ENCODE measurements around the gene CDK5RAP2. TPM values are rescaled to one million over a fixed set of nuclear protein-coding genes. Genes with fewer than 3 reads are reported as not detected.
"Not testable (repeated sequence)": the region's sequence is repeated elsewhere in the genome, so short reads cannot be mapped to it uniquely, and the experiment has no call there.

The CDK5RAP2 gene
- 10 to 100 TPM; 51.8 to 57.9 TPM for total RNA-seq

DNA sequence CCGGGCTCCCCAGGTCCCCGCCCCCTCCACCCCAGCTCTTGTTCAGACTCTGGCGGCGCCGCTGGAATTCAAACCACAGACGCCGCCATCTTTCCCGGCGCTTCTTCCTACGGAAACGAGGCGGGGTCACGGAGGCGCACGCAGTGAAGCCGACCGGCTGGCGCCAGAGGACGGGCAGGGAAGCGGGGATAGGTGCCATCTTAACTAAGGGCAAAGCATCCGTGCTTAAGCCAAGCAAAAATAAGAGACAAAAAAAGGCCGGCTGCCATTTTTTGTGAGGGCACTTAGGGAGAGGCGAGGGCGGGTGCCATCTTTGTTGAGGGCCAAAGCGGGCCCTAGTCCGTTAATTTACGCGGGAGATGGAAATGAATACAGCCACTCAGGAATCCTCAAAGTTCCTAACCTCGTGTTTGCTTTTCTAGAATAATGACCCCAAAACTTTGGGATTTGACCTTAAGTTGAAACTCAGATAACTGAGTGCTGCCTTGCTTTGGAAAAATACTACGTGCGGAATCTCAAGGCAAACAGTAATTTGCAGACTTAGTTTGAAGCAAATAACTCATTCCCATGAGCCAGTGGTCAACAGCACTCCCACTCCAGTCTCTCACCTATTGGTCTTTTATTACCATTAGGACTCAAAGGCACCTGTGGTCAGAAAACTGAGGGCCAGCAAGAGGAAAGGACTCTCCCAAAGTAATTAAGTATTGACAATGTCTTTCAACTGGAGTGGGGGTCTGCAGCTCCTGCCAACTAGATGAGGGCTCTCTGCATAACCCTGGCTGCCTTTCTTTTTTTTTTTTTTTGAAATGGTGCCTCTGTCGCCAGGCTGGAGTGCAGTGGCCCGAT lies at the start of gene CDK5RAP2:
CDK5RAP2 (minus strand) TSS at position 117 of the 846 bp plus-strand sequence. CDS start 189 bp downstream, outside the sequence.
- ChIA-PET POLR2A (no interaction called here), CTCF (no interaction called here)

DNA sequence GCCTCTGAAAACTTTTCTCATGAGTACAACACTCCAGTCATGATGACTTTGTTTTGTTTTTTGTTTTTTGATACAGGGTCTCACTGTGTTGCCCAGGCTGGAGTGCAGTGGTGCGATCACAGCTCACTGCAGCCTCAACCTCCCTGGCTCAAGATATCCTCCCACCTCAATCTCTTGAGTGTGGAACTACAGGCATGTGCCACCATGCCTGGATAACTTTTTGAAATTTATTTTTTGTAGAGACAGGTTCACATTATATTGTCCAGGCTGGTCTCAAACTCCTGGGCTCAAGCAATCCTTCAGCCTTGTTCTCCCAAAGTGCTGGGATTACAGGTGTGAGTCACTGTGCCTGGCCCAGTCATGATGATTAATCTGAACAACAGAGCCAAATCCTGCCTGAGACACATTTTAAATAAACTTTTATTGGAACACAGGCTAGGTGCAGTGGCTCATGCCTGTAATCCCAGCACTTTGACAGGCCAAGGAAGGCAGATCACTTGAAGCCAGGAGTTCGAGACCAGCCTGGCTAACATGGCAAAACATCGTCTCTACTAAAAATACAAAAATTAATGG lies 49.0 kb upstream of the CDK5RAP2 start:
- CTCF ChIA-PET, POLR2A ChIA-PET: not testable (repeated sequence)

DNA sequence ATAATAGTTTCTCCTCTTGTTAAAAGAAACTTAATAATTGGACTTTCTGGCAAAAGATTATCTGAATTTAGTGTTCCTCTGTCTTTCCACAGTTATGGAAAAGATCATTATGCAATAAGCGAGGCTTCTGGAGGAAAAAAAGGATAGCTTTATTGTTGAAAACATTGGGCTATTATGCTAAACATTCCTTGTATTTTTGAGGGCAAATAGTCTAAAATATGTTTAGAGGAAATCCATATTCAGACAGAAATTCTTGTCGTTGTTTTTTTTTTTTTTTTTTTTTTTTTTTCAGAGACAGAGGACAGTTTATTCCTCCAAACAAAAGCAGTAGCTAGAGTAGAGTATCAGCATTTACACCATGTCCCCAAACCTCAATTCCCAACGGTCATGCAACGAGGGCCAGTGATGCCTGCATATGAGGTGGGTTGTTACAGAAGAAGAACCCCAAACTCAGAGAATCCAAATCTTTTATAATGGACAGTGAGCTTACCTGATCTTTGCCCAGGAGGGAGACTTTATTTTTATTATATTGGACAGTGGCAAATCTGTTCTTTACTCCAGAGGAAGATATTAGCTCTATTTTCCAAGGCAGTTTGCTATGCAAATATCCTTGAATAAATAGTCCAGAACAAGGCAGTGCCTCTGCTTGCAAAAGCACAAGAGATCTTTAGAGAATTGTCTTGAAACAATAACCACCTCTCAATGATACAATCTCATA lies 48.4 kb upstream of the CDK5RAP2 start:
- ChIA-PET CTCF (no interaction called here), POLR2A (no interaction called here)

DNA sequence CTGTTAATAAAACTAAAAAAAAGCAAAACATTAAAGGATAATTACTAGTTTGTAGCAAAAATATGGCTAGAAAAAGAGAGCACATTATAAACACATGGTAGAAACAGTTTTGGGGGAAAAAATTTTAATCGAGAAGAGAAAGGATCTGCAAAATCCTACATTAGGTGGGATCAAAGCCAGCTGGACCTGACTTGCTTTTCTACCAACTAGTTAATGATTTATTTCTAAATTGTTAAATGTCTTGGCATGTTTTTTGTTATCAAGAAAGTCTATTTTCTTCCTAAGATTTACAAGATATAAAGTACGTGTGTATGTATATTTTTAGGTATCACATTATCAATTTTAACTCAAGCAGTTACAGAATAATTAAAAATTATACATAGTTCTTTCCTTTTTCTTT lies 47.1 kb upstream of the CDK5RAP2 start:
- CTCF ChIA-PET: no interaction called here
- POLR2A ChIA-PET: no interaction called here

DNA sequence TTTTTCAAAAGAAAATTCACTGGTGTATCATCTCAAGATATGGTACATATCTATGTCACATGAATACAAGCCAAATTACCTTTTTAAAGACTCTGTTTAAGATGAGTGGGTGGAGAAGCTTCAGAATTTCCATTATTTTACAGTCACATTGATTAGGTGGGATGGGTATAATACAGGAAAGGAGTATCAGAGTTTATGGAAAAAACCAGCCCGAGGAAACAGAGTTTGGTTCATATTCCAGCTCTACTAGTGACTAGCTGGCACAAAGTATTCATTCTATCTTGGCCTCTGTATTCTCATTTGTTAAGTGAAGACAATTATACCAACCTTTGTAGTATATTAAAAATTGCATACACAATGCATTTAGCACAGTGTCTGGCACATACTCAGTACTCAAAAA lies 46.5 kb upstream of the CDK5RAP2 start:
- ChIA-PET CTCF (no interaction called here), POLR2A (no interaction called here)

DNA sequence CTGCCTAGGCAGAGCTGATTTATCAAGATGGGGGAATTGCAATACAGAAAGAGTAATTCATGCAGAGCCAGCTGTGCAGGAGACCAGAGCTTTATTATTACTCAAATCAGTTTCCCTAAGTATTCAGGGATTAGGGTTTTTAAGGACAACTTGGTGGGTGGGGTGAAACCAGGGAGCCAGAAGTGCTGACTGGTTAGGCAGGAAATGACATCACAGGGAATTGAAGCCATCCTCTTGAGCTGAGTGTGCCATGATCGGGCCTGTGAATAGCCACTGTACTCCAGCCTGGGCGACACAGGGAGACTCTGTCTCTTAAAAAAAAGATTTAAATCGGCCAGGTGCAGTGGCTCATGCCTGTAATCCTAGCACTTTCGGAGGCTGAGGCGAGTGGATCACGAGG lies 45.3 kb upstream of the CDK5RAP2 start:
- ChIA-PET CTCF (no interaction called here), POLR2A (no interaction called here)

DNA sequence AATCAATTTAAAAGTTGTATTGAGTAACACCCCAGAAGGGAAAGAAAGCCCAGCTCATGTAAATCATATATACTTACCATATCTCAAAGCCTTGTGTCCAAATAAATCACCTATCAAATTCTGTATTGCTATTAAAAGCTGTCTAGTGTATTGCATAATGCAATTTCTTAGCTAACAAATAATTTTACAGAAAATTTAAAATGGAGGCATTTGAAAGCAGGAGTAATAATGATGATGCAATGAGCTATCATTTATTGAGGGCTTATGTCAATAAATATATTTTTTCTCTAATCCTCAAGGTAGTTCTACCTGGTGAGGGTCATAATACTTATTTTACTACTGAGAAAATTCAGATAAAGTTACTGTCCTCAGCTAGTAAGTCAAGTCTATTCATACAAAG lies 42.8 kb upstream of the CDK5RAP2 start:
- ChIA-PET POLR2A (no interaction called here), CTCF (no interaction called here)

DNA sequence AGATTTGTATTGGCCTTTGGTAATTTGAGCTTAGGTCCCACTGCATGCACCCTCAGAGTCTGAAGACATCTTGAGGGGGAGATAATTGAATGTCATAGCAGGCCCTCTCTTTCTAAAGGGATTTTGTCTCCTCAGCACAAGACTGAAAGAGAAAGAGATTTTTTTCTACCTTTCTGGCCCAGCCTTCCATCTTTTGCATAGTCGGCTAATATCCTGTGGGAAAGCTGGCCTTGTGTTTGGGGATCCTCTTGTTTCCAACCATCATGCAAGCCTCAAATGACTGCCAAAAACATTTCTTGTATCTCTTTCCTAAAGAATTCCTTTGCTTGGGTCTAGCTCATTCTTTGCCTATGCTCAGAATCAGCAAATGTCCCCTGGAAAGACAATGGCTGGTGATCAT lies 42.0 kb upstream of the CDK5RAP2 start:
- CTCF ChIA-PET: interaction anchor here (0.6 kb wide), 1 partner anchor 1019 kb away, joined by 3 read pairs; no protein-coding TSS in a partner anchor
- POLR2A ChIA-PET: no interaction called here

DNA sequence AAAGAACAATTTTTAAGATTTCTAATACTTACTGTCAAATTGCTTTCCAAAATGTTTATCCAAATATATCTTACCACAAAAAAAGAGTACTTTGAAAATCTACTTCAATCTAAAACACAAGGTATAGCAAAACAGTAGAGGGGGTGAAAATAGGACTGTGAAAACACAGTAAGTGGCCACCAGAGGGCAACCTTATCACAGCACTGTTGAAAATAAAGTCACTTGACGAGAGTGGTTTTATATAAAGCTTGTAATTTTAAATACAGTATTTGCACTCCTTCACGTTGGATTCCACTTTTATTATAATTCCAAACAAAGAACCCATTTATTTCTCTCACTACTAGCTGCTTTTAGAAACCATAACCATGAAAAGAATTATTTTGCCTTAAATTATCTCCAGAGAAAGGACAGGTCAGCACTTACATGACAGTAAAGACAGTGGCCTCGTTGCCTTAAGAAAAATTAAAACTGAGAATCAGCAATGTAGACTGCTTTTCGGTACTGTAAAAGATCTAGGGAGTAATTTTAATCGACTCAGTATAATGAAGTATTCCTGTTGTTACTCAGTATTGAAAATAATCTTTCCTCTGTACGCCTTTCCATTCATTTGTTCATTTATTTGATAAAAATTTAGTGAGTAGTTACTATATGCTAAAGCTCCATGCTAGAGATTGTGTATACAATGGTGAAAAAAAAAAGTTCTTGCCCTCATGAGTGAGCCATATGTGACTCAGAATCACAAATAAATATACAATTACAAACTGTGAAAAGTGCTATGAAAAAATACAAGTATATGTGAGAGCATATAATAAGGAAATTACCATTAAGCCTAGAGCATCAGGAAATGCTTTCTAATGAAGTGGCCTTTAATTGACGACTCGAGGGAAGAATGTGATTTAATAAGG lies 40.0 kb upstream of the CDK5RAP2 start:
- ChIA-PET POLR2A (interaction anchor here (0.7 kb wide), 1 partner anchor 19 kb away, joined by 3 read pairs; no protein-coding TSS in a partner anchor), CTCF (interaction anchor here (0.9 to 1.0 kb wide), 2 partner anchors 56 to 89 kb away, joined by 4 to 5 read pairs; no protein-coding TSS in a partner anchor)

DNA sequence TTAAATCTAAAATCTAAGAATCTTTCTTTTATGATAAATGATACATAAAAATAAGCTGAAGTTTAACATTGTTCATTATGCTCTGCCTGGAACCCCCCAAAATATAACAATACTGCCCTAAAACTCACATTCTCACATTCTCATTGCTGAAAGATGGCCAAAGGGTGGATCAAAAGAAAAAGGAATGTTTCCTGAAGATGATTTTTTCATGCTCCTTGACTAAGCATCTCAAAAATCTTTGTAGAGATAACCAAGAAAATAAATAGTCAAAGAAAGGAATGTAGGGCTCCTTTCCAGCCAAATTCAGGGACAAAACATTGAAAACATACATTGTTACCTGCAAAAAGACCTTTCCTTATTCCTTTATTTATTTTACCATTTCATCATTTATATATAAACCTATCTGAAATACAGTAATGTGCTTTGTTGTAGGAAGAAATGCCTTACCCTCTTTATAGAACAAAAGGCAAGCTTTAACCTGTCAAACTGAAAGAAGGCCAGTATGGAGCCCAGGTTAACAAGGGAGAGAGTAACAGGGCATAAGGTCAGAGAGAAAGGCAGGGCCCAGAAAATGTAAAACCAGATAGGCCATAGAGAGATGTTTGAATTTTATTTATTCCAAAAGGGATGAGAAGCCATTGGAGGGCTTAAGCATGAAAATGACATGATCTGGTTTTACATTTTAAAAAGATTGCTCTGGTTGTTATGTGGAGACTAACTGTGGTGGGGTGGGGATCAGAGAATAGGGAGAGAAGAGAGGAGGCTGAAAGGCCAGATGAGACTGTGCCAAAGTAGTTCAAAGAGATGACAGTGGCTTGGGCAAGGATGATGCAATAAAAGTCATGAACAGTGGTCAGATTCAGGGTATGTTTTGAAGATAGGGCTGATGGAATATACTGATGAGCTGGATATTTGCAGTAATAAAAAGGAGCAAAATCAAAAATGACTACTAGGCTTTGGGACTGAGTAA lies 37.3 kb upstream of the CDK5RAP2 start:
- POLR2A ChIA-PET: no interaction called here
- CTCF ChIA-PET: interaction anchor here (0.7 kb wide), 1 partner anchor 26 kb away, joined by 3 read pairs; no protein-coding TSS in a partner anchor

DNA sequence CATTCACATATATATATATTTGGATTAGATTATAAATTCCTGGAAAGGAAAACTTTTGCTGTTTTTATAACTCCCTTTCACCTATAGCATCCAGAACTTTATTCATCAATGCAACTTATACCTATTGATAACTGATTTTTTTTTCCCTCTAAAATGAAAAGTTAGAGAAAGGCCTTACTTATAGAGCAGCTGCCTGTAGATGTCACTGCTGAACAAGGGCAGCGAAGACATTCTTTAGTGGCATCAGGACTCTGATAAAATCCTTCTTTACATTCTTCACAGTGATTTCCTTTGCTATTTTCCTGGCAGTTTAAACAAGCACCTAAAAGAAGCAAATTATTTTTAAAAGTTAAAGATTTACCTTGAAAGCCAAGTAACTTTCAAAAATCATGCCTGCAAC lies 32.3 kb upstream of the CDK5RAP2 start:
- ChIA-PET POLR2A (no interaction called here), CTCF (interaction anchor here (0.6 to 0.7 kb wide), 3 partner anchors 90 to 665 kb away, joined by 3 to 4 read pairs (median 4); no protein-coding TSS in a partner anchor)

DNA sequence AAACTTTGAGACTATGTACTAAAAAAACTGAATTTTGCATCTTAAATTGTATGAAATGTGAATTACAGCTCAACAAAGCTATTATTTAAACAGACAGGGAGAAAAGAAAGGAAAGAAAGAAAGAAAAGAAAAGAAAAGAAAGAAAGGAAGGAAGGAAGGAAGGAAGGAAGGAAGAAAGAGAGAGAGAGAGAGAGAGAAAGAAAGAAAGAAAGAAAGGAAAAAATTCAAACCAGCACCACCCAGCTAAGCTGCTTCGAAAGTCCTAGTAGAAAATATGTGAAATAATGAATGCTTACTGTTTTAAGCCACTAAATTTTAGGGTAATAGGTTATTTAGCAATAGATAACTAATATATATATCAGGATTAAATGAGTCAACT lies 31.7 kb upstream of the CDK5RAP2 start:
- POLR2A ChIA-PET: no interaction called here

DNA sequence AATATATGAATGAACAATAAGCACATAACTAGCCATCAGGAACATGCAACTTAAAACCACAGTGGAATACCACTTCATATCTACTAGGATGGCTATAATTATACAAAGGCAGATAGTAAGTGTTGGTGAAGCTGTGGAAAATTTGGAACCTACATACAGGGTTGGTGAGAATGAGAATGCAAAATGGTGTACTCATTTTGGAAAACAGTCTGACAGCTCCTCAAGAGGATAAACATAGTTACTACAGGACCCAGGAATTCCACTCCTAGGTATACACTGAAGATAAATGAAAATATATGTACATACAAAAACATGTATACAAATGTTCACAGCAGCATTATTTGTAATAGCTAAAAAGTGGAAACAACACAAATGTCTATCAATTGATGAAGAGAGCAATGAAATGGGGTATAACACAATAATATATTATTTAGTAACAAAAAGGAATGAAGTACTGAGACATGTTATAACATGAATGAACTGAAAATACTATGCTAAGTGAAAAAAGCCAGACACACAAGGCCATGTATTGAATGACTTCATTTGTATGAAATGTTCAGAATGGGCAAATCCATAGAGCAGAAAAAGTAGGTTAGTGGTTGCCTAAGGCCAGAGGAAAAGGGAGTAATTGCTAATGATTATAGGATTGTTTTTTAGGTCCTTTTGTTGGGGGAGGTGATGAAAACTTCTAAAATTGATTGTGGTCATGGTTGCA lies 31.2 kb upstream of the CDK5RAP2 start:
- CTCF ChIA-PET: interaction anchor here (0.6 kb wide), 1 partner anchor 666 kb away, joined by 4 read pairs; no protein-coding TSS in a partner anchor

More for the DNA sequence above, 31.7 kb upstream of the CDK5RAP2 start:
- CTCF ChIA-PET: interaction anchor here (0.6 kb wide), 1 partner anchor 666 kb away, joined by 4 read pairs; no protein-coding TSS in a partner anchor

DNA sequence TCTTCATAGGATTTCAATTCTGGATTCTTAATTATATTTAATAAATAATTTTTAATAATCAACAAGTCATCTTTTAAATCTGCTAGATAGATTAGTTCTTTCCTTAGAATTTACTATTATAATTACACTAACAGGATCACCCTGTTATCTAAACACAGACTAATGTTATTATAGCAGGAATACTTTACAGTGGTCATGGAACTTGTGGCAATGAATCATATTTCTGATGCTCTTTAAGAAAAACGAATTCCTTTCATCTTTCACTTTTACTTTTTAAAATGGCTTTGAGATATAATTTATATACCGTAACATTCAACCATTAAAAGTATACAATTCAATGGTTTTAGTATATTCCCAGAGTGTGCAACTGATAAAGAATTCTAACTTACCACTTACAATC lies 29.7 kb upstream of the CDK5RAP2 start:
- ChIA-PET POLR2A (no interaction called here), CTCF (no interaction called here)

More for the DNA sequence above, 31.2 kb upstream of the CDK5RAP2 start:
- POLR2A ChIA-PET: no interaction called here

DNA sequence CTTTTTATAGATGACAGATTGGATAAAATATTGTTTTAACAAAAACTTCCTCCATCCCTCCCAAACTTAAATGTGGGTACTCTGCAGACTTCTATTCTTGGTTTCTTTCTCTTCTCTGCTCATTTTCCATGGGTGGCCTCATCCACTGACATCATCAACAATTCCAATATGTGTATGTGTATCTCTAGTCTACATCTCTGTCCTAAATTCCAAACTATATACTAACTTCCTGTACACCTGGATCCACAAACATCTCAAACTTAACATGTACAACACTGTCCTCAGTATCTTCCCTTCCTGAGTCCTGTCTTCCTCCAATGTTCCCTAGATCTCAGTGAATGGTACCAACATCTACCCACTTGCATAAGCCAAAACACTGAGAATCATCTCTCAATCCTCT lies 28.5 kb upstream of the CDK5RAP2 start:
- ChIA-PET CTCF (no interaction called here), POLR2A (no interaction called here)

DNA sequence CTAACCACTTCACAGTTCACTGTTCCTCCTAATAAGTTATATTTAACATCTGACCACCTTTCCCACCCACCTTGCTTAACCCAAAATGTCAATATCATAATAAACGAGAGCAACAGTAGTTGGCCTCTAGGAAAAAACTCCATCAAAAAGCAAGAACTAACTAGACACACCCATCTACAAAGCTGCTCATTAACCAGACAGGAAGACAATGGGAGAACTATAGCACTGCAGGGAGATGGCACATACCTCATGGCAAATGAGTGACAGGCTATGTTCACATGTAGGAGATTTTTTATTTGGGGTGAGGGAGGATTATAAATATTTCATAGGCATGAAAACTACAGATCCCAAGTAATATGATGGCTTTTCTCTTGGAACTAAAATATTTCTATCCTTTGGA lies 23.6 kb upstream of the CDK5RAP2 start:
- ChIA-PET POLR2A (no interaction called here), CTCF (no interaction called here)

DNA sequence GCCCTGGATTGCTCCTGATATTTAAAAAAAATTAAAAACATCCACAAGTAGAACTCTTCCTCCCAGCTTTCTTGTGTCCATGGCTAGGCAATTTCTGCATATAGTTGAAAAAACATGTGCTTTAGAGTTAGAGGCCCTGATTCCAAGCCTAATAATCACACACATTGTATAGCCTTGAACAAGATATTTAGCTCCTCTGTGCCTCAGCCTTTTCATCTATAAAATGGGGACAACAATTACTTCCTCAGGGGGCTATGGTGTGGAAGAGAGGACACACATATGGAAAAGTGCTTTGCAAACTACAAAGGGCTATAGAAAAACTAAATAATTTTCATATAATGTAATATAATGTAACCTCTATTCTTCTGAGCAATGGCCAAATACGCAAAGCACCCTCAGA lies 23.0 kb upstream of the CDK5RAP2 start:
- CTCF ChIA-PET: no interaction called here
- POLR2A ChIA-PET: no interaction called here

DNA sequence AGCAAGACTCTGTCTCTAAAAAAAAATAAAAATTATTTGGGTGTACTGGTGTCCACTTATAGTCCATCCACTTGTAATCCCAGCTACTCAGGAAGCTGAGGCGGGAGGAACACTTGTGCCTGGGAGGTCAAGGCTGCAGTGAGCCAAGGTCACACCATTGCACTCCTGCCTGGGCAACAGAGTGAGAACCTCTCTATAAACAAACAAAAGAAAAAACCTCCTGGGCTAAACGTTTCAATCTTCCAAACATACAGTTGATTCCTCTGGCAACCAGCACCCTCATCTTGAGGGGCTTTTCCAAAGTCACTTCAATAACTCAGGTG lies 13.9 kb upstream of the CDK5RAP2 start:
- POLR2A ChIA-PET: no interaction called here
- CTCF ChIA-PET: interaction anchor here (1.1 kb wide), 1 partner anchor 8 kb away, joined by 3 read pairs; no protein-coding TSS in a partner anchor
